ENCODE data around the gene FNDC5. TPM values are rescaled to one million over a fixed set of nuclear protein-coding genes. Genes with fewer than 3 reads are reported as not detected.

Gene FNDC5
- total and polyA plus RNA-seq, 2 experiments from 2014 or later, result 1.0 to 1.7 TPM

DNA sequence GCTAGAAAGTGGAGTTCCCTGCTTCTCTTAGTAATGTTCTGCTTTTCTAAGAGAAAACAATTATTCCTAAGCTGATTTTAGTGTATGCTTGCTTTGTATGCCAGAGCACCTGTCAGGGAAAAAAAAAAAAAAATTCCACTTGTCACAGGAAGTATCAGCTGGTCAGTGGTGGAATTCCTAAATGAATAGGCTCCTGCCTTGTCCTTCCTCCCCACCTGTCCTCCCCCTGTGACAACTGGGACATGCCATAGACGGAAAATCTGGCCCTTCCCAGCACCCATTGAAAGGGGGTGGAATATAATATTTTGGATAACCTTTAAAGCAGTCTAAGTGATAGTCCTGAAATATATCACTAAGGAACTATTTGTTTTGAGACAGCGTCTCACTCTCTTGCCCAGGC, 10.8 kb downstream of the FNDC5 start (continued):
- TF ChIP-seq, protein P1, sequence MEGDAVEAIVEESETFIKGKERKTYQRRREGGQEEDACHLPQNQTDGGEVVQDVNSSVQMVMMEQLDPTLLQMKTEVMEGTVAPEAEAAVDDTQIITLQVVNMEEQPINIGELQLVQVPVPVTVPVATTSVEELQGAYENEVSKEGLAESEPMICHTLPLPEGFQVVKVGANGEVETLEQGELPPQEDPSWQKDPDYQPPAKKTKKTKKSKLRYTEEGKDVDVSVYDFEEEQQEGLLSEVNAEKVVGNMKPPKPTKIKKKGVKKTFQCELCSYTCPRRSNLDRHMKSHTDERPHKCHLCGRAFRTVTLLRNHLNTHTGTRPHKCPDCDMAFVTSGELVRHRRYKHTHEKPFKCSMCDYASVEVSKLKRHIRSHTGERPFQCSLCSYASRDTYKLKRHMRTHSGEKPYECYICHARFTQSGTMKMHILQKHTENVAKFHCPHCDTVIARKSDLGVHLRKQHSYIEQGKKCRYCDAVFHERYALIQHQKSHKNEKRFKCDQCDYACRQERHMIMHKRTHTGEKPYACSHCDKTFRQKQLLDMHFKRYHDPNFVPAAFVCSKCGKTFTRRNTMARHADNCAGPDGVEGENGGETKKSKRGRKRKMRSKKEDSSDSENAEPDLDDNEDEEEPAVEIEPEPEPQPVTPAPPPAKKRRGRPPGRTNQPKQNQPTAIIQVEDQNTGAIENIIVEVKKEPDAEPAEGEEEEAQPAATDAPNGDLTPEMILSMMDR (conservative IDR thresholded peaks at IDR 0.05; ENCODE audit: low read depth in 2 of 2), result no peak
- no peak for TF ChIP-seq NANOG (IDR thresholded peaks at IDR 0.05; ENCODE audit: borderline replicate concordance)
- TF ChIP-seq REST (IDR thresholded peaks at IDR 0.05; ENCODE audit: unreplicated experiment), result no peak
- TF ChIP-seq EZH2phosphoT487 (IDR thresholded peaks at IDR 0.05; ENCODE audit: unreplicated experiment), result no peak
- no peak for TF ChIP-seq STAT1 (IDR thresholded peaks at IDR 0.05; ENCODE audit: unreplicated experiment)

- Histone ChIP-seq H3K79me2 (replicated peaks; ENCODE audit: insufficient read depth) (no peaks in the 10 kb centered on the region), H3K4me1 (ENCODE audit: insufficient read depth) (no peaks in the 10 kb centered on the region), H3K9me2 (ENCODE audit: insufficient read depth) (no peaks in the 10 kb centered on the region), H2AFZ (no peak overlapping the region), H3K36me3 (ENCODE audit: insufficient read depth) (peaks cover 10% of the 10 kb centered on the region; the same call in 1 of the 2 replicates), H3K4me2 (no peak overlapping the region), H3K4me3 (no peak overlapping the region), H3K27ac (ENCODE audit: low read depth) (no peak overlapping the region), H3K27me3 (ENCODE audit: insufficient read depth) (no peaks in the 10 kb centered on the region), H4K20me1 (replicated peaks; ENCODE audit: insufficient read depth) (peaks cover 14% of the 10 kb centered on the region; the same call in 1 of the 2 replicates), H3F3A (replicated peaks; ENCODE audit: low read depth) (no peaks in the 10 kb centered on the region)
- Mint-ChIP-seq H3K9me3 (no peaks in the 10 kb centered on the region), H3K36me3 (ENCODE audit: low read depth) (peaks cover 33% of the 10 kb centered on the region), H3K4me1 (no peaks in the 10 kb centered on the region), H3K27me3 (ENCODE audit: insufficient read depth, low read depth, poor library complexity) (no peaks in the 10 kb centered on the region), H3K27ac (no peak overlapping the region; the same call in 1 of the 2 replicates), H3K4me3 (no peak overlapping the region)
- ATAC-seq, result no peak
- DNase-seq (ENCODE audit: low spot score), result no peak
- TF ChIP-seq REST (IDR thresholded peaks at IDR 0.05; ENCODE audit: unreplicated experiment), result no peak
Observed at GRCh38 chr1:32858791-32859190, 11.9 kb downstream of the FNDC5 start.

All from GM23338 (cell line).